H1 (cell line): ENCODE data around the gene WWC1. TPM values are rescaled to one million over a fixed set of nuclear protein-coding genes. Genes with fewer than 3 reads are reported as not detected.

Experiments used
- CTCF ChIA-PET: fragments of 300-600 bp; sonication (Branson Sonifier 250); formaldehyde crosslinking; loops from one replicate; lab custom pipeline; 2021; ENCODE audit not compliant: partially characterized antibody; lab: Charles Lee
- POLR2A ChIA-PET: fragments of 300-600 bp; sonication (Branson Sonifier 250); formaldehyde crosslinking; loops from one replicate; lab custom pipeline; 2021; ENCODE audit warnings: inconsistent platforms; ENCODE audit not compliant: partially characterized antibody; lab: Charles Lee
- DNase-seq, 2 experiments: peaks; one replicate each; pipeline versions ENCODE4 v3.0.0 to v3.0.0-alpha.2; 2010 to 2022; ENCODE audit warnings: low spot score in 2 of 2, low read depth in 1 of 2, mixed read lengths in 1 of 2
- FAIRE-seq: peaks from 2 replicates; lab custom pipeline; 2011; peaks lifted over from hg19 to GRCh38; lab: Jason Lieb, UNC
- H2AFZ ChIP-seq: 2 replicates; pipeline ENCODE4 v1.8.1; 2012; ENCODE audit warnings: low read length, inconsistent platforms
- H2AK5ac ChIP-seq: 2 replicates; pipeline ENCODE4 v1.6.1; 2013; ENCODE audit warnings: low read depth, low read length
- H2BK120ac ChIP-seq: replicated peaks from 2 replicates; pipeline ENCODE3; 2013; ENCODE audit warnings: low read depth, low read length, inconsistent platforms
- H2BK12ac ChIP-seq: 2 replicates; pipeline ENCODE4 v1.6.1; 2013; ENCODE audit warnings: low read depth, low read length
- H2BK15ac ChIP-seq: 2 replicates; pipeline ENCODE4 v1.6.1; 2013; ENCODE audit warnings: low read length
- H2BK20ac ChIP-seq: 2 replicates; pipeline ENCODE4 v1.6.1; 2013; ENCODE audit warnings: low read length
- H2BK5ac ChIP-seq: 2 replicates; pipeline ENCODE4 v1.6.1; 2013; ENCODE audit warnings: low read depth, low read length
- H3K14ac ChIP-seq: 2 replicates; pipeline ENCODE4 v1.6.1; 2013; ENCODE audit warnings: inconsistent platforms; ENCODE audit not compliant: insufficient read length
- H3K18ac ChIP-seq: 2 replicates; pipeline ENCODE4 v1.6.1; 2013; ENCODE audit warnings: low read length; ENCODE audit errors: extremely low read depth
- H3K23ac ChIP-seq: 2 replicates; pipeline ENCODE4 v1.6.1; 2013; ENCODE audit warnings: inconsistent platforms; ENCODE audit not compliant: insufficient read length
- H3K23me2 ChIP-seq: 2 replicates; pipeline ENCODE4 v1.6.1; 2013; ENCODE audit warnings: low read depth, low read length
- H3K27ac ChIP-seq: 2 replicates; pipeline ENCODE4 v1.6.1; 2011; ENCODE audit warnings: low read depth, low read length, inconsistent platforms
- H3K27me3 ChIP-seq, 4 experiments: replicated peaks in 1 of 4; 1 replicate in 1 of 4; 2 replicates in 3 of 4; pipeline versions ENCODE4 v1.6.1 to v1.8.1; 2011 to 2013; ENCODE audit warnings: low read length in 3 of 4, mild to moderate bottlenecking in 3 of 4, inconsistent platforms in 2 of 4, mixed read lengths in 2 of 4, moderate library complexity in 1 of 4; ENCODE audit not compliant: control insufficient read depth in 3 of 4, insufficient read depth in 3 of 4; ENCODE audit errors: extremely low read depth in 1 of 4
- H3K36me3 ChIP-seq, 4 experiments: 2 replicates each; pipeline versions ENCODE4 v1.6.1 to v1.8.1; 2011 to 2013; ENCODE audit warnings: mild to moderate bottlenecking in 4 of 4, low read length in 3 of 4, moderate library complexity in 2 of 4, control low read depth in 1 of 4, inconsistent platforms in 1 of 4; ENCODE audit not compliant: insufficient read depth in 4 of 4, control insufficient read depth in 2 of 4
- H3K4ac ChIP-seq: replicated peaks from 2 replicates; pipeline ENCODE3; 2013; ENCODE audit warnings: low read length, low read depth, mixed read lengths, inconsistent platforms; ENCODE audit not compliant: insufficient read length
- H3K4me1 ChIP-seq, 4 experiments: replicated peaks in 1 of 4; 1 replicate in 1 of 4; 2 replicates in 3 of 4; pipeline versions ENCODE4 v1.6.1 to v1.8.1; 2011 to 2013; ENCODE audit warnings: low read length in 3 of 4, inconsistent platforms in 2 of 4, mixed read lengths in 1 of 4; ENCODE audit not compliant: insufficient read depth in 4 of 4, control insufficient read depth in 3 of 4
- H3K4me2 ChIP-seq, 2 experiments: 2 replicates each; pipeline versions ENCODE4 v1.6.1 to v1.8.1; 2011 to 2013; ENCODE audit warnings: low read depth in 2 of 2, low read length in 2 of 2, control low read depth in 1 of 2, inconsistent platforms in 1 of 2, mild to moderate bottlenecking in 1 of 2; ENCODE audit not compliant: insufficient read depth in 1 of 2
- H3K4me3 ChIP-seq, 4 experiments: fragments of 200-600, 300-600 bp in 1 of 4; sonication (generic), shearing (Covaris generic), sonication (Bioruptor Twin) in 1 of 4; 2 replicates each; pipeline versions ENCODE4 v1.5.1 to v1.8.1; 2011 to 2016; ENCODE audit warnings: low read length in 4 of 4, low read depth in 3 of 4, control low read depth in 2 of 4, inconsistent platforms in 2 of 4, mild to moderate bottlenecking in 2 of 4, mixed read lengths in 1 of 4, moderate library complexity in 1 of 4; ENCODE audit not compliant: insufficient read depth in 2 of 4; ENCODE audit errors: extremely low read depth in 1 of 4
- H3K56ac ChIP-seq: replicated peaks from 2 replicates; pipeline ENCODE3; 2013; ENCODE audit warnings: low read depth, mild to moderate bottlenecking, mixed read lengths, low read length, inconsistent platforms; ENCODE audit not compliant: insufficient read length
- H3K79me1 ChIP-seq: 2 replicates; pipeline ENCODE4 v1.6.1; 2013; ENCODE audit warnings: low read depth, low read length, control low read depth
- H3K79me2 ChIP-seq, 2 experiments: 2 replicates each; pipeline versions ENCODE4 v1.6.1 to v1.8.1; 2012 to 2013; ENCODE audit warnings: low read length in 2 of 2, mild to moderate bottlenecking in 2 of 2, inconsistent platforms in 1 of 2; ENCODE audit not compliant: insufficient read depth in 2 of 2, control insufficient read depth in 1 of 2
- H3K9ac ChIP-seq, 4 experiments: replicated peaks in 1 of 4; 1 replicate in 1 of 4; 2 replicates in 3 of 4; pipeline versions ENCODE4 v1.6.1 to v1.8.1; 2011 to 2013; ENCODE audit warnings: low read depth in 3 of 4, low read length in 3 of 4, control low read depth in 2 of 4, mild to moderate bottlenecking in 2 of 4, moderate library complexity in 2 of 4, inconsistent platforms in 1 of 4; ENCODE audit errors: extremely low read depth in 1 of 4
- H3K9me3 ChIP-seq, 2 experiments: 2 replicates each; pipeline versions ENCODE4 v1.6.1 to v1.8.1; 2012 to 2013; ENCODE audit warnings: mild to moderate bottlenecking in 2 of 2, moderate library complexity in 2 of 2, control low read depth in 1 of 2, inconsistent platforms in 1 of 2, low read depth in 1 of 2, low read length in 1 of 2, mixed read lengths in 1 of 2; ENCODE audit not compliant: insufficient read depth in 2 of 2
- H4K20me1 ChIP-seq, 2 experiments: replicated peaks in 1 of 2; 2 replicates each; pipeline versions ENCODE3 to v1.8.1; 2011 to 2013; ENCODE audit warnings: inconsistent platforms in 2 of 2, low read length in 2 of 2, mild to moderate bottlenecking in 1 of 2; ENCODE audit not compliant: insufficient read depth in 2 of 2, control insufficient read depth in 1 of 2
- H4K5ac ChIP-seq: 2 replicates; pipeline ENCODE4 v1.6.1; 2013; ENCODE audit warnings: low read length, low read depth, mixed read lengths, inconsistent platforms; ENCODE audit not compliant: insufficient read length
- H4K8ac ChIP-seq: 2 replicates; pipeline ENCODE4 v1.8.0; 2013; ENCODE audit warnings: mild to moderate bottlenecking, moderate library complexity, low read length, inconsistent platforms; ENCODE audit not compliant: insufficient read depth; ENCODE audit errors: extremely low read depth
- H4K91ac ChIP-seq: replicated peaks from 2 replicates; pipeline ENCODE3; 2013; ENCODE audit warnings: low read length, mixed read lengths, inconsistent platforms; ENCODE audit not compliant: insufficient read length
- WGBS, 2 experiments: shearing (Covaris generic) in 1 of 2; methylation state at CpG; one replicate each; pipeline versions ENCODE4 v1.1.6 to v1.1.7; 2013 to 2015; ENCODE audit warnings: low lambda C conversion rate in 2 of 2, mixed read lengths in 2 of 2, inconsistent platforms in 1 of 2, low coverage in 1 of 2, missing lambda C conversion rate in 1 of 2; ENCODE audit not compliant: insufficient replicate concordance in 2 of 2, insufficient coverage in 1 of 2, insufficient read length in 1 of 2; ENCODE audit errors: extremely low coverage in 1 of 2, missing lambda C conversion rate in 1 of 2; 5-methylcytosine and 5-hydroxymethylcytosine counted together
- polyA plus RNA-seq, 7 experiments: library from polyadenylated mRNA; depleted of rRNA in 3 of 7; stranded (reverse) in 5 of 7; unstranded in 2 of 7; fragments of >200 nt in 5 of 7; fragments of 200-250 nt in 2 of 7; gene quantifications; 1 replicate in 5 of 7; 2 replicates in 1 of 7; 4 replicates in 1 of 7; pipeline versions ENCODE4 v1.2.1 to v1.2.3, GENCODE V29; 2011 to 2013; ENCODE audit warnings: missing spikeins in 2 of 7, mixed read lengths in 2 of 7
- total RNA-seq: library from RNA; stranded (reverse); fragmentation: NEBNext Ultra II Directional; extraction: Animal tissue kit (Norgen Biotek cat#: 25700); gene quantifications from 2 replicates; pipeline ENCODE4 v1.2.1, GENCODE V29; 2021

The WWC1 gene
- total and polyA plus RNA-seq, 2 of the 8 experiments (the other 6 are each of a cell fraction or from before 2014, with no cell fraction given), result 16.4 to 41.1 TPM

GRCh38 chr5:168438349-168438748 is 146.9 kb downstream of the WWC1 start:
- Histone ChIP-seq H2BK20ac (no peak overlapping the region), H3K23me2 (no peaks in the 10 kb centered on the region), H2AFZ (no peak overlapping the region), H4K8ac (no peak overlapping the region), H2AK5ac (no peak overlapping the region), H3K9me3 (no peaks in the 10 kb centered on the region), H3K27me3 (no peaks in the 10 kb centered on the region), H3K4me2 (no peak overlapping the region), H3K23ac (no peak overlapping the region), H3K79me1 (no peaks in the 10 kb centered on the region), H3K79me2 (no peaks in the 10 kb centered on the region), H3K18ac (no peak overlapping the region), H3K4me1 (no peaks in the 10 kb centered on the region), H3K4ac (no peak overlapping the region), H4K20me1 (no peaks in the 10 kb centered on the region), H3K4me3 (no peak overlapping the region), H3K36me3 (peaks cover 3 to 26% (median 7%) of the 10 kb centered on the region in 4 experiments; a peak in 6 of 8 replicates), H3K14ac (no peak overlapping the region), H4K91ac (no peak overlapping the region), H4K5ac (no peak overlapping the region), H2BK5ac (no peak overlapping the region), H2BK12ac (no peak overlapping the region), H3K56ac (no peak overlapping the region), H2BK120ac (no peak overlapping the region), H3K27ac (no peak overlapping the region), H2BK15ac (no peak overlapping the region), H3K9ac (no peak overlapping the region)
- ChIA-PET POLR2A (no interaction called here), CTCF (interaction anchor here (0.5 to 0.7 kb wide), 2 partner anchors 156 to 173 kb away, joined by 3 read pairs; no protein-coding TSS in a partner anchor)
- no peak for FAIRE-seq
- 93% methylated on average over 5 of the region's 5 CpGs; no CpG with 5 or more reads in 1 of the 2 experiments for whole genome bisulfite sequencing, 2 experiments
- no peak for DNase-seq
